ENCODE measurements around the gene RPL37.
"Not testable (repeated sequence)": the region's sequence is repeated elsewhere in the genome, so short reads cannot be mapped to it uniquely, and the experiment has no call there.

RPL37 gene

GRCh38 chr5:40834849-40835787 is at the start of gene RPL37:
RPL37 (minus strand) TSS chr5:40835222; CDS start chr5:40835185, 37 bp downstream.
- Histone ChIP-seq H3K9ac (ENCODE audit: low read length) (peak within 1 kb of the TSS; percentile 99), H2AFZ (ENCODE audit: low read depth, low read length, severe bottlenecking) (peak within 1 kb of the TSS; percentile 95), H3K4me2 (ENCODE audit: low read depth, low read length, poor library complexity, severe bottlenecking) (peak within 1 kb of the TSS; percentile 90), H3K9me3 (ENCODE audit: insufficient read depth, low read length) (no peaks in the 10 kb centered on the region), H3K36me3 (ENCODE audit: low read length) (peaks cover 43% of the 10 kb centered on the region), H3K27ac (ENCODE audit: low read depth, low read length) (peak within 1 kb of the TSS; percentile 83), H3K4me3 (ENCODE audit: insufficient read depth, low read length, poor library complexity, severe bottlenecking) (peak within 1 kb of the TSS; percentile 99), H3K9me2 (replicated peaks; ENCODE audit: insufficient read depth, low read length) (no peaks in the 10 kb centered on the region), H3K79me2 (ENCODE audit: insufficient read depth, low read length) (peaks cover 43% of the 10 kb centered on the region), H3F3A (ENCODE audit: insufficient read depth) (peaks cover 48% of the 10 kb centered on the region), H3K27me3 (ENCODE audit: low read length) (no peaks in the 10 kb centered on the region), H4K20me1 (ENCODE audit: low read depth, low read length) (peaks cover 32% of the 10 kb centered on the region)
- TF ChIP-seq, protein P1, sequence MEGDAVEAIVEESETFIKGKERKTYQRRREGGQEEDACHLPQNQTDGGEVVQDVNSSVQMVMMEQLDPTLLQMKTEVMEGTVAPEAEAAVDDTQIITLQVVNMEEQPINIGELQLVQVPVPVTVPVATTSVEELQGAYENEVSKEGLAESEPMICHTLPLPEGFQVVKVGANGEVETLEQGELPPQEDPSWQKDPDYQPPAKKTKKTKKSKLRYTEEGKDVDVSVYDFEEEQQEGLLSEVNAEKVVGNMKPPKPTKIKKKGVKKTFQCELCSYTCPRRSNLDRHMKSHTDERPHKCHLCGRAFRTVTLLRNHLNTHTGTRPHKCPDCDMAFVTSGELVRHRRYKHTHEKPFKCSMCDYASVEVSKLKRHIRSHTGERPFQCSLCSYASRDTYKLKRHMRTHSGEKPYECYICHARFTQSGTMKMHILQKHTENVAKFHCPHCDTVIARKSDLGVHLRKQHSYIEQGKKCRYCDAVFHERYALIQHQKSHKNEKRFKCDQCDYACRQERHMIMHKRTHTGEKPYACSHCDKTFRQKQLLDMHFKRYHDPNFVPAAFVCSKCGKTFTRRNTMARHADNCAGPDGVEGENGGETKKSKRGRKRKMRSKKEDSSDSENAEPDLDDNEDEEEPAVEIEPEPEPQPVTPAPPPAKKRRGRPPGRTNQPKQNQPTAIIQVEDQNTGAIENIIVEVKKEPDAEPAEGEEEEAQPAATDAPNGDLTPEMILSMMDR (IDR thresholded peaks at IDR 0.05; ENCODE audit: insufficient read depth, low read length, poor library complexity, severe bottlenecking) = no peak
- TF ChIP-seq EZH2phosphoT487 (conservative IDR thresholded peaks at IDR 0.05; ENCODE audit: low read length) = no peak

- H3K4me2 ChIP-seq (ENCODE audit: low read depth, low read length, poor library complexity, severe bottlenecking); H3K9me2 ChIP-seq (replicated peaks; ENCODE audit: insufficient read depth, low read length): not testable (repeated sequence)
Observed at GRCh38 chr5:40883051-40883450, 48.0 kb upstream of the RPL37 start.

GRCh38 chr5:40882291-40882690 is 47.3 kb upstream of the RPL37 start:
- Histone ChIP-seq H3K27ac (ENCODE audit: low read depth, low read length) (no peak overlapping the region), H3K79me2 (ENCODE audit: insufficient read depth, low read length) (no peaks in the 10 kb centered on the region), H4K20me1 (ENCODE audit: low read depth, low read length) (no peaks in the 10 kb centered on the region), H3K9me3 (ENCODE audit: insufficient read depth, low read length) (peaks cover 5% of the 10 kb centered on the region; the same call in 1 of the 2 replicates), H2AFZ (ENCODE audit: low read depth, low read length, severe bottlenecking) (no peak overlapping the region), H3K9ac (ENCODE audit: low read length) (no peak overlapping the region), H3K27me3 (ENCODE audit: low read length) (no peaks in the 10 kb centered on the region), H3K36me3 (ENCODE audit: low read length) (no peaks in the 10 kb centered on the region), H3F3A (ENCODE audit: insufficient read depth) (no peaks in the 10 kb centered on the region), H3K4me2 (ENCODE audit: low read depth, low read length, poor library complexity, severe bottlenecking) (no peak overlapping the region), H3K4me3 (ENCODE audit: insufficient read depth, low read length, poor library complexity, severe bottlenecking) (no peak overlapping the region), H3K9me2 (replicated peaks; ENCODE audit: insufficient read depth, low read length) (no peaks in the 10 kb centered on the region)
- TF ChIP-seq, protein P1 (IDR thresholded peaks at IDR 0.05; ENCODE audit: insufficient read depth, low read length, poor library complexity, severe bottlenecking) = no peak
- no peak for TF ChIP-seq EZH2phosphoT487 (conservative IDR thresholded peaks at IDR 0.05; ENCODE audit: low read length)

More at GRCh38 chr5:40883051-40883450, 48.0 kb upstream of the RPL37 start:
- H3K36me3 ChIP-seq (ENCODE audit: low read length); H3K79me2 ChIP-seq (ENCODE audit: insufficient read depth, low read length); H3K27ac ChIP-seq (ENCODE audit: low read depth, low read length); H3K9ac ChIP-seq (ENCODE audit: low read length); H3F3A ChIP-seq (ENCODE audit: insufficient read depth); H4K20me1 ChIP-seq (ENCODE audit: low read depth, low read length); H3K4me3 ChIP-seq (ENCODE audit: insufficient read depth, low read length, poor library complexity, severe bottlenecking); H2AFZ ChIP-seq (ENCODE audit: low read depth, low read length, severe bottlenecking); H3K9me3 ChIP-seq (ENCODE audit: insufficient read depth, low read length); H3K27me3 ChIP-seq (ENCODE audit: low read length): not testable (repeated sequence)

Data from SU-DHL-6 (cell line).